Tibial nerve (tissue), 4 donors: ENCODE measurements around the gene RAP1B. TPM values are rescaled to one million over a fixed set of nuclear protein-coding genes. Genes with fewer than 3 reads are reported as not detected.
A peak's percentile ranks its signal among the peaks of the same experiment; 100 is the strongest.

Experiments
- DNase-seq, 2 donors: peaks; one replicate each; pipeline ENCODE4 v3.0.0-alpha.2; 2019; ENCODE audit warnings: low spot score in 2 of 2
- H3K27ac ChIP-seq, 4 donors: fragments of 200-600 bp; sonication (generic) in 3 of 4; one replicate each; pipeline ENCODE4 v1.5.1; 2017 to 2019; ENCODE audit warnings: mild to moderate bottlenecking in 1 of 4
- H3K27me3 ChIP-seq, 2 donors: fragments of 200-600 bp; sonication (generic) in 1 of 2; one replicate each; pipeline versions ENCODE4 v1.5.1 to v1.6.0; 2017 to 2019
- H3K36me3 ChIP-seq, 3 donors: fragments of 200-600 bp; sonication (generic); one replicate each; pipeline ENCODE4 v1.5.1; 2018 to 2019
- H3K4me1 ChIP-seq, 4 donors: fragments of 200-600 bp; sonication (generic) in 3 of 4; one replicate each; pipeline ENCODE4 v1.5.1; 2017 to 2019
- H3K4me3 ChIP-seq, 4 donors: fragments of 200-600 bp; sonication (generic) in 3 of 4; one replicate each; pipeline ENCODE4 v1.5.1; 2017 to 2019; ENCODE audit warnings: mild to moderate bottlenecking in 1 of 4, moderate library complexity in 1 of 4
- H3K9me3 ChIP-seq, 4 donors: fragments of 200-600 bp; sonication (generic) in 3 of 4; one replicate each; pipeline ENCODE4 v1.5.1; 2017 to 2019
- EP300 ChIP-seq, 2 donors: sonication (generic); formaldehyde crosslinking; IDR thresholded peaks; one replicate each; pipeline ENCODE4 v1.6.1; 2017; ENCODE audit warnings: antibody characterized with exemption in 2 of 2, mild to moderate bottlenecking in 1 of 2
- POLR2A ChIP-seq, 2 donors: fragments of 450-650 bp; IDR thresholded peaks; one replicate each; pipeline ENCODE4 v1.6.1; 2017; ENCODE audit warnings: antibody characterized with exemption in 2 of 2, mild to moderate bottlenecking in 2 of 2, moderate library complexity in 2 of 2
- WGBS, 2 donors: methylation state at CpG; one replicate each; pipeline ENCODE4 v1.1.5; 2018; 5-methylcytosine and 5-hydroxymethylcytosine counted together
- total RNA-seq, 4 donors: library from RNA; depleted of rRNA; stranded (reverse); fragments of >200 nt; gene quantifications; one replicate each; pipeline ENCODE4 v1.1.0, GENCODE V29; 2016
- TF ChIP-seq, protein P1 (sequence below), 5 experiments: fragments of 200-600 bp in 3 of 5; fragments of 450-650 bp in 2 of 5; sonication (generic) in 3 of 5; IDR thresholded peaks; one replicate each; pipeline ENCODE4 v1.5.1; 2016 to 2019; ENCODE audit warnings: antibody characterized with exemption in 5 of 5, mild to moderate bottlenecking in 3 of 5, moderate library complexity in 2 of 5

Gene RAP1B
- total RNA-seq, 4 donors from 2014 or later, result 117 to 194 (median 161) TPM

DNA sequence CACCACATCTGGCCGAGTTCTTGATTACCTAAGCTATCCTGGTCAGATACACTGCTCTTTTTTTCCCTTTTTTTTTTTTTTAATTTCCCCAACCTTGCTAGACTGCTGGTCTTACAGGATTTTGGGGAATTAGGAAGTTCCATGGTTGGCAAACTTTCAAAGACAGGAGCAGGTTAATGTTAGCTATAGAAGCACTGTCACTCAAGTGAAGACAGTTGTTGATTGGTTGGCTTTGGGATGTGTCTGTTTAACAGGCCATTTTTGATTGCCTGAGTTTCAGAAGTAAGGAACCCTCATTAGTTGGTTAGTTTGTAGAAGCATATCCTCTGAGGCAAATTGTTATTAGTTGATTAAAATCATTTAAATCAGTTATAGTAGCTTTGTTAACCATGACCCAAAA, 36.8 kb downstream of the RAP1B start:
- no peaks in the 10 kb centered on the region for H3K27me3 ChIP-seq
- H3K4me1 ChIP-seq, result peaks cover 0 to 34% (median 0%) of the 10 kb centered on the region in 4 donors
- 84 to 85% methylated on average over 1 of the region's 1 CpG for WGBS, 2 donors
- H3K36me3 ChIP-seq, result peaks cover 0 to 37% (median 12%) of the 10 kb centered on the region in 3 donors
- DNase-seq, result no peak
- H3K27ac ChIP-seq, result no peak overlapping the region
- H3K4me3 ChIP-seq, result no peak overlapping the region
- H3K9me3 ChIP-seq, result no peaks in the 10 kb centered on the region
- TF ChIP-seq POLR2A (IDR thresholded peaks at IDR 0.05) (no peak), EP300 (IDR thresholded peaks at IDR 0.05) (no peak)
- TF ChIP-seq, protein P1, sequence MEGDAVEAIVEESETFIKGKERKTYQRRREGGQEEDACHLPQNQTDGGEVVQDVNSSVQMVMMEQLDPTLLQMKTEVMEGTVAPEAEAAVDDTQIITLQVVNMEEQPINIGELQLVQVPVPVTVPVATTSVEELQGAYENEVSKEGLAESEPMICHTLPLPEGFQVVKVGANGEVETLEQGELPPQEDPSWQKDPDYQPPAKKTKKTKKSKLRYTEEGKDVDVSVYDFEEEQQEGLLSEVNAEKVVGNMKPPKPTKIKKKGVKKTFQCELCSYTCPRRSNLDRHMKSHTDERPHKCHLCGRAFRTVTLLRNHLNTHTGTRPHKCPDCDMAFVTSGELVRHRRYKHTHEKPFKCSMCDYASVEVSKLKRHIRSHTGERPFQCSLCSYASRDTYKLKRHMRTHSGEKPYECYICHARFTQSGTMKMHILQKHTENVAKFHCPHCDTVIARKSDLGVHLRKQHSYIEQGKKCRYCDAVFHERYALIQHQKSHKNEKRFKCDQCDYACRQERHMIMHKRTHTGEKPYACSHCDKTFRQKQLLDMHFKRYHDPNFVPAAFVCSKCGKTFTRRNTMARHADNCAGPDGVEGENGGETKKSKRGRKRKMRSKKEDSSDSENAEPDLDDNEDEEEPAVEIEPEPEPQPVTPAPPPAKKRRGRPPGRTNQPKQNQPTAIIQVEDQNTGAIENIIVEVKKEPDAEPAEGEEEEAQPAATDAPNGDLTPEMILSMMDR (IDR thresholded peaks at IDR 0.05), result no peak

DNA sequence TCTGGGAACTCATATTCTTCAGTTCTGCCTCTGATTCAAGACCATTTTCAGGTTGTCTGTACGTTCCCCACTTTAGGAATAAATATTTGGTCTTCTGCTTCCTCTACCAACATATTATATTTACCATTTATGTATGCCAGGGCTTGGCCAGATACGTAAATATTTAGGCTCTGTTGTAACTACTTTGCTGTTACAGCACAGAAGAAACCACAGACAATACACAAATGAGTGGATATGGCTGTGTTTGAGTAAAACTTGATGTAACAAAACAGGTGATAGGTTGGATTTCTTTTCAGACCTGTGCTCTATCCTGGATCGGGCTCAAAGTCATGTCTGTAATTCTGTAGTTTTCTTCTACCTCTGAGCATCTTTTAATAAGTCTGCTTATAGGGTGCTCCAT, 37.5 kb downstream of the RAP1B start:
- Histone ChIP-seq H3K4me1 (peaks cover 0 to 30% (median 0%) of the 10 kb centered on the region in 4 donors), H3K36me3 (peaks cover 0 to 39% (median 13%) of the 10 kb centered on the region in 3 donors), H3K9me3 (no peaks in the 10 kb centered on the region), H3K27ac (no peak overlapping the region), H3K4me3 (no peak overlapping the region), H3K27me3 (no peaks in the 10 kb centered on the region)
- DNase-seq, result no peak
- 78 to 84% methylated on average over 3 of the region's 3 CpGs for whole genome bisulfite sequencing, 2 donors
- TF ChIP-seq, protein P1 (IDR thresholded peaks at IDR 0.05), result no peak
- TF ChIP-seq POLR2A (IDR thresholded peaks at IDR 0.05) (no peak), EP300 (IDR thresholded peaks at IDR 0.05) (no peak)

DNA sequence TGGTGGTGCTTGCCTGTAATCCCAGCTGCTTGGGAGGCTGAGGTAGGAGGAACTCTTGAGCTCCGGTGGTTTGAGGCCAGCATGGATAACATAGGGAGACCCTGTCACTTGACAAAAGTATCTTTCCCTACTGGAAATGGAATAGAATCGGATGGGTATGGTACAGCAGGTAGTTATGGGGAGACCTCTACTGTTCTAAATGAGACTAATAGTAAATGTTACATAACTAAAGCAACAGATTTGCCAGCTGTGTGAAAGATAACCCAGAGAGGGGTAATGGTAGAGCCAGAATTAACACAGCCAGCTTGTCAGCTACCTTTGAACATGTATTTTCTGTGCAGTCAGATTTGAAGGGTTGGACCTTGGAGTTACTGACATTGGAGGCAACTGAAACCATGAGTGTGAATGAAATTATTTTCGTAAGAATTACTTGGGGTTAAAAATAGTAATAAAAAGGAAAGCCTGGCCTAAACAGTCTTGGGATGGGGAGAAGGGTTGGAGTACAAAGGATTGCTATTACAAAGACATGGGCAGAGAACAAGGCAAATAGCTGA, 54.4 kb downstream of the RAP1B start:
- peaks cover 0 to 3% (median 0%) of the 10 kb centered on the region in 4 donors for H3K4me1 ChIP-seq
- TF ChIP-seq EP300 (IDR thresholded peaks at IDR 0.05), result no peak
- TF ChIP-seq, protein P1 (IDR thresholded peaks at IDR 0.05), result peak in 1 of 5 experiments; percentile 12
- no peak for TF ChIP-seq POLR2A (IDR thresholded peaks at IDR 0.05)
- no peak overlapping the region for H3K4me3 ChIP-seq
- no peaks in the 10 kb centered on the region for H3K9me3 ChIP-seq
- WGBS, 2 donors, result 75 to 77% methylated on average over 3 of the region's 3 CpGs
- H3K27me3 ChIP-seq, result no peaks in the 10 kb centered on the region
- H3K27ac ChIP-seq, result no peak overlapping the region
- H3K36me3 ChIP-seq, result peaks cover 0 to 26% (median 0%) of the 10 kb centered on the region in 3 donors
- DNase-seq, result no peak

DNA sequence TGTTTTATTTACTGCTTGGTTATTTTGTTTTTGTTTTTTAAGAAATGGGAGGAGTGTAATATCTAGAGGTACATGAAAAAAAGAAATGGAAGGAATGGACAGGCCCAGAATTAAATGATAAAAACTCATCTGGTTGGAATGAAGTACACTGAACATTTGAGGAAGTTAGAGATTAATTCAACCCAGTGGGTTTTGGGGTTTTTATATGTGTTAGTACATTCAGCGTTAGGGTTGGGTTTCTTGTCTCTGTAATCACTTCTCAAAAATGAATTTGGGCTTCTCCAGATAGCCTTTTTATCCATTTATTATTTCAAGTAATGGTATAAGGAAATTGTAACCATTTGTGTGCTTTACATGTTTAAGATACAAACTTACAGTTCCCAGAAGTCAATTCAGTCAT, 56.6 kb downstream of the RAP1B start:
- H3K27ac ChIP-seq, result no peak overlapping the region
- TF ChIP-seq, protein P1 (IDR thresholded peaks at IDR 0.05), result no peak
- TF ChIP-seq EP300 (IDR thresholded peaks at IDR 0.05), result no peak
- no peak for TF ChIP-seq POLR2A (IDR thresholded peaks at IDR 0.05)
- no peaks in the 10 kb centered on the region for H3K9me3 ChIP-seq
- 71 to 80% methylated on average over 1 of the region's 1 CpG for WGBS, 2 donors
- DNase-seq, result no peak
- peaks cover 0 to 8% (median 0%) of the 10 kb centered on the region in 3 donors for H3K36me3 ChIP-seq
- H3K4me1 ChIP-seq, result peaks cover 0 to 3% (median 0%) of the 10 kb centered on the region in 4 donors
- no peak overlapping the region for H3K4me3 ChIP-seq
- no peaks in the 10 kb centered on the region for H3K27me3 ChIP-seq

DNA sequence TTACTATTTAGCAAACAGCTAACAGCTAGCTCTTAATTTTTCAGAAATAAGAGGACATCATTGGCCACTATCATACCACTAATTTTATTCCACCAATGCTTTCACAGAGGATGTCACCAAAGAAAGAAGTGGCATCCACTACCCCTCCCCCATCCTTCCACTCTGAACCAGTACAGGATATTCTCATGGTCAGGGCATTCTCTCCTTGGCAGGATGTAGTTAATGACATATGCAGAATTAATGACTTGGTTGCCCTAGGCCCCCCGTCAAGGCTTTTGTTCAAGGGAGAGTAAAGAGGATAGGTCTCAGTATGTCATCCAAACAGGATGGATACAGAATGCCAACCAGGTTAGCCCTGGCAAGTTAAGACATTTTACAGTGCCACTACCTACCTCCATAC, 57.2 kb downstream of the RAP1B start:
- no peak for TF ChIP-seq EP300 (IDR thresholded peaks at IDR 0.05)
- TF ChIP-seq, protein P1 (IDR thresholded peaks at IDR 0.05), result no peak
- no peak for TF ChIP-seq POLR2A (IDR thresholded peaks at IDR 0.05)
- Histone ChIP-seq H3K4me3 (no peak overlapping the region), H3K9me3 (no peaks in the 10 kb centered on the region), H3K36me3 (peaks cover 0 to 4% (median 0%) of the 10 kb centered on the region in 3 donors), H3K4me1 (peaks cover 0 to 3% (median 0%) of the 10 kb centered on the region in 4 donors), H3K27ac (no peak overlapping the region), H3K27me3 (no peaks in the 10 kb centered on the region)
- DNase-seq, result no peak
- WGBS, 2 donors, result 32 to 47% methylated on average over 1 of the region's 1 CpG
